ENCODE data around the gene DNAJC6. TPM values are rescaled to one million over a fixed set of nuclear protein-coding genes. Genes with fewer than 3 reads are reported as not detected.

Gene DNAJC6
- total RNA-seq, 3 donors from 2014 or later (not counting 1 experiment from before 2014, with no cell fraction given): 0.77 to 1.2 (median 0.89) TPM

- no peaks in the 10 kb centered on the region for H3K9me3 ChIP-seq (ENCODE audit: control insufficient read depth, insufficient read depth, low read length)
- no peak for ATAC-seq
- H3K27me3 ChIP-seq (ENCODE audit: control insufficient read depth, insufficient read depth, low read length): no peaks in the 10 kb centered on the region
- whole genome bisulfite sequencing (ENCODE audit: insufficient coverage): 58% methylated on average over 1 of the region's 1 CpG
- Mint-ChIP-seq H3K4me3 (no peak overlapping the region), H3K27ac (no peak overlapping the region), H3K36me3 (no peaks in the 10 kb centered on the region), H3K4me1 (no peaks in the 10 kb centered on the region), H3K27me3 (ENCODE audit: low read depth in 2 of 2) (peaks cover 0 to 4% of the 10 kb centered on the region in 2 donors), H3K9me3 (no peaks in the 10 kb centered on the region)
- intact Hi-C loops (cut with micrococcal nuclease): no loop called here
- H3K27ac ChIP-seq (ENCODE audit: low read length): no peak overlapping the region
- no peak for DNase-seq
- no peak for TF ChIP-seq CTCF (IDR thresholded peaks at IDR 0.05)
- no peak overlapping the region for H3K4me3 ChIP-seq (ENCODE audit: low read length)
- H3K36me3 ChIP-seq (ENCODE audit: control insufficient read depth, insufficient read depth, low read length): no peaks in the 10 kb centered on the region
- no peaks in the 10 kb centered on the region for H3K4me1 ChIP-seq (ENCODE audit: control insufficient read depth, insufficient read depth, low read length)
These were observed 32.0 kb downstream of the DNAJC6 start for GRCh38 chr1:65341381-65341780.

GRCh38 chr1:65343286-65343685 is 33.9 kb downstream of the DNAJC6 start:
- no peak overlapping the region for H3K27ac ChIP-seq (ENCODE audit: low read length)
- no peak overlapping the region for H3K4me3 Mint-ChIP-seq

GRCh38 chr1:65344171-65344814 is 35.0 kb downstream of the DNAJC6 start:
- H3K27me3 ChIP-seq (ENCODE audit: control insufficient read depth, insufficient read depth, low read length): no peaks in the 10 kb centered on the region
- no peaks in the 10 kb centered on the region for H3K4me1 ChIP-seq (ENCODE audit: control insufficient read depth, insufficient read depth, low read length)
- no peaks in the 10 kb centered on the region for H3K9me3 ChIP-seq (ENCODE audit: control insufficient read depth, insufficient read depth, low read length)
- no peak overlapping the region for H3K27ac ChIP-seq (ENCODE audit: low read length)
- no peak overlapping the region for H3K4me3 ChIP-seq (ENCODE audit: low read length)
- 85% methylated on average over 3 of the region's 3 CpGs for WGBS (ENCODE audit: insufficient coverage)
- TF ChIP-seq CTCF (IDR thresholded peaks at IDR 0.05): no peak
- Mint-ChIP-seq H3K4me3 (no peak overlapping the region), H3K9me3 (no peaks in the 10 kb centered on the region), H3K4me1 (no peaks in the 10 kb centered on the region), H3K27me3 (ENCODE audit: low read depth in 2 of 2) (peaks cover 4 to 6% of the 10 kb centered on the region in 2 donors), H3K36me3 (no peaks in the 10 kb centered on the region), H3K27ac (no peak overlapping the region)
- no peaks in the 10 kb centered on the region for H3K36me3 ChIP-seq (ENCODE audit: control insufficient read depth, insufficient read depth, low read length)
- intact Hi-C loops (cut with micrococcal nuclease): no loop called here
- DNase-seq (no peak), ATAC-seq (no peak)

More at GRCh38 chr1:65343286-65343685, 33.9 kb downstream of the DNAJC6 start:
- peaks cover 4 to 6% of the 10 kb centered on the region in 2 donors for H3K27me3 Mint-ChIP-seq (ENCODE audit: low read depth in 2 of 2)
- H3K9me3 Mint-ChIP-seq: no peaks in the 10 kb centered on the region
- TF ChIP-seq CTCF (IDR thresholded peaks at IDR 0.05): no peak
- WGBS (ENCODE audit: insufficient coverage): 83% methylated on average over 3 of the region's 3 CpGs
- ATAC-seq (no peak), DNase-seq (no peak)
- Histone ChIP-seq H3K36me3 (ENCODE audit: control insufficient read depth, insufficient read depth, low read length) (no peaks in the 10 kb centered on the region), H3K27me3 (ENCODE audit: control insufficient read depth, insufficient read depth, low read length) (no peaks in the 10 kb centered on the region), H3K4me3 (ENCODE audit: low read length) (no peak overlapping the region), H3K4me1 (ENCODE audit: control insufficient read depth, insufficient read depth, low read length) (no peaks in the 10 kb centered on the region), H3K9me3 (ENCODE audit: control insufficient read depth, insufficient read depth, low read length) (no peaks in the 10 kb centered on the region)
- no peak overlapping the region for H3K27ac Mint-ChIP-seq
- no peaks in the 10 kb centered on the region for H3K4me1 Mint-ChIP-seq
- intact Hi-C loops (cut with micrococcal nuclease): no loop called here
- H3K36me3 Mint-ChIP-seq: no peaks in the 10 kb centered on the region

DNA sequence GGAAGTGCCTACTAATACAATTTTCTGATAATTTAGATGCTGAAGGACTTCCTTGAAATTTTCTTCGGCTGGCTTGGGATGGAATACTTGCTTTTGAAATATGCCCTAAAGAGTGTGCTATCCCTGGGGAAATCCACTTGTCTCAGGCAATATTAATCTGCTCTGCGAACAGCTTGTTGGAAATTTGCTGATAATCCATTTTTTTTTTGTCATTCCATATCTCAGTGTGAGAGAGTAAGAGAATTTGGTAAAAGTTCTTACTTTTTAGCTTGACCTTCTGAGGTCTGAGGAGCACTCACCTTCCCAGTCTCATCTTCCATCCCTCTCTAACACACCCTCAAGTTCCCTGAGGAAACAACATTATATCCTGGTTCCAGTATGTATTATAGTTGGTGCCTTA is 36.8 kb downstream of the DNAJC6 start:
- Mint-ChIP-seq H3K36me3 (no peaks in the 10 kb centered on the region), H3K9me3 (no peaks in the 10 kb centered on the region), H3K27ac (no peak overlapping the region), H3K27me3 (ENCODE audit: low read depth in 2 of 2) (peaks cover 0 to 19% of the 10 kb centered on the region in 2 donors), H3K4me1 (no peaks in the 10 kb centered on the region), H3K4me3 (no peak overlapping the region)
- H3K4me1 ChIP-seq (ENCODE audit: control insufficient read depth, insufficient read depth, low read length): no peaks in the 10 kb centered on the region
- no peaks in the 10 kb centered on the region for H3K9me3 ChIP-seq (ENCODE audit: control insufficient read depth, insufficient read depth, low read length)
- H3K4me3 ChIP-seq (ENCODE audit: low read length): no peak overlapping the region
- intact Hi-C loops (cut with micrococcal nuclease): no loop called here
- ATAC-seq: no peak
- H3K27me3 ChIP-seq (ENCODE audit: control insufficient read depth, insufficient read depth, low read length): no peaks in the 10 kb centered on the region
- 92% methylated on average over 2 of the region's 2 CpGs for WGBS (ENCODE audit: insufficient coverage)
- DNase-seq: no peak
- no peak overlapping the region for H3K27ac ChIP-seq (ENCODE audit: low read length)
- no peak for TF ChIP-seq CTCF (IDR thresholded peaks at IDR 0.05)
- no peaks in the 10 kb centered on the region for H3K36me3 ChIP-seq (ENCODE audit: control insufficient read depth, insufficient read depth, low read length)

Measured in natural killer cell (primary cell).